GM23248 (cell line): Measurements from ENCODE around the gene ARRB1. TPM values are rescaled to one million over a fixed set of nuclear protein-coding genes. Genes with fewer than 3 reads are reported as not detected.
A peak's percentile ranks its signal among the peaks of the same experiment; 100 is the strongest.

Source experiments
- DNase-seq: peaks from one replicate; pipeline ENCODE4 v3.0.0-alpha.2; 2015
- H2AFZ ChIP-seq: fragments of 200-600 bp; sonication (generic); 2 replicates; pipeline ENCODE4 v1.6.1; 2016; ENCODE audit warnings: antibody characterized with exemption
- H3F3A ChIP-seq: fragments of 200-600 bp; sonication (generic); 2 replicates; pipeline ENCODE4 v1.6.1; 2016; ENCODE audit warnings: mild to moderate bottlenecking, antibody characterized with exemption, mixed run types; ENCODE audit not compliant: insufficient read depth
- H3K27ac ChIP-seq: fragments of 200-600 bp; sonication (generic); 2 replicates; pipeline ENCODE4 v1.5.1; 2016; ENCODE audit warnings: mild to moderate bottlenecking
- H3K27me3 ChIP-seq: fragments of 200-600 bp; sonication (generic); replicated peaks from 2 replicates; pipeline ENCODE4 v1.6.1; 2016; ENCODE audit warnings: mild to moderate bottlenecking; ENCODE audit not compliant: insufficient read depth
- H3K36me3 ChIP-seq: fragments of 200-600 bp; sonication (generic); 2 replicates; pipeline ENCODE4 v1.6.1; 2016; ENCODE audit warnings: low read depth, mild to moderate bottlenecking
- H3K4me1 ChIP-seq: fragments of 200-600 bp; sonication (generic); 2 replicates; pipeline ENCODE4 v1.6.1; 2016; ENCODE audit warnings: mild to moderate bottlenecking; ENCODE audit not compliant: insufficient read depth
- H3K4me2 ChIP-seq: fragments of 200-600 bp; sonication (generic); one replicate; pipeline ENCODE4 v1.6.1; 2016; ENCODE audit warnings: mild to moderate bottlenecking; ENCODE audit not compliant: unreplicated experiment
- H3K4me3 ChIP-seq: fragments of 200-600 bp; sonication (generic); 2 replicates; pipeline ENCODE4 v1.5.1; 2016; ENCODE audit warnings: mild to moderate bottlenecking
- H3K79me2 ChIP-seq: fragments of 200-600 bp; sonication (generic); 2 replicates; pipeline ENCODE4 v1.6.1; 2016; ENCODE audit warnings: mild to moderate bottlenecking; ENCODE audit not compliant: insufficient read depth
- H3K9ac ChIP-seq: fragments of 200-600 bp; sonication (generic); 2 replicates; pipeline ENCODE4 v1.6.1; 2016; ENCODE audit warnings: mild to moderate bottlenecking
- H3K9me2 ChIP-seq: fragments of 200-600 bp; sonication (generic); 2 replicates; pipeline ENCODE4 v1.6.1; 2016; ENCODE audit warnings: mixed run types, mild to moderate bottlenecking, moderate library complexity; ENCODE audit not compliant: insufficient read depth
- H3K9me3 ChIP-seq: fragments of 200-600 bp; sonication (generic); one replicate; pipeline ENCODE4 v1.6.1; 2017; ENCODE audit warnings: low read depth
- H4K20me1 ChIP-seq: fragments of 200-600 bp; sonication (generic); 2 replicates; pipeline ENCODE4 v1.6.0; 2016; ENCODE audit not compliant: insufficient read depth
- EZH2 ChIP-seq: fragments of 200-600 bp; sonication (generic); IDR thresholded peaks from 2 replicates; pipeline ENCODE4 v1.6.1; 2018; ENCODE audit warnings: antibody characterized with exemption, mild to moderate bottlenecking; ENCODE audit not compliant: insufficient read depth, poor library complexity, severe bottlenecking
- EZH2phosphoT487 ChIP-seq: fragments of 200-600 bp; sonication (generic); IDR thresholded peaks from 2 replicates; pipeline ENCODE4 v1.6.1; 2018; ENCODE audit warnings: antibody characterized with exemption, moderate library complexity, mild to moderate bottlenecking, low read depth; ENCODE audit not compliant: insufficient read depth
- WGBS, 2 experiments: methylation state at CpG; one replicate each; pipeline ENCODE4 v1.1.6; 2015 to 2017; ENCODE audit warnings: low lambda C conversion rate in 2 of 2, low coverage in 1 of 2; ENCODE audit errors: missing lambda C conversion rate in 2 of 2; 5-methylcytosine and 5-hydroxymethylcytosine counted together
- in situ Hi-C: fragments of 300-500 bp; cut with MboI; formaldehyde crosslinking; loops from 2 replicates; pipeline ENCODE4 v1.15.0; 2020
- polyA plus RNA-seq: library from polyadenylated mRNA; unstranded; fragments of >200 nt; fragmentation: Nextera tagmentation; extraction: Ambion mirVana; gene quantifications from 2 replicates; pipeline ENCODE4 v1.2.1, GENCODE V29; 2016
- total RNA-seq: library from RNA; depleted of rRNA; stranded (reverse); fragments of >200 nt; shearing (Covaris generic); gene quantifications from 2 replicates; pipeline ENCODE4 v1.2.3, GENCODE V29; 2014

Gene ARRB1
- total and polyA plus RNA-seq, 2 experiments from 2014 or later = 2.0 to 3.1 TPM

- H3K79me2 ChIP-seq = no peaks in the 10 kb centered on the region
- peak overlapping the region; percentile 40 for H3K9ac ChIP-seq
Measured at GRCh38 chr11:75313513-75314272, 37.8 kb downstream of the ARRB1 start.

GRCh38 chr11:75312346-75312745 lies 39.1 kb downstream of the ARRB1 start:
- in situ Hi-C loops = no loop called here
- Histone ChIP-seq H3K27ac (0 out of 2 replicates have a peak overlapping the region, but pooled peaks have one; percentile 18), H2AFZ (peak overlapping the region; percentile 75), H3K9me2 (no peaks in the 10 kb centered on the region), H3K4me3 (no peak overlapping the region), H3K9ac (no peak overlapping the region; the same call in 1 of the 2 replicates), H3K36me3 (no peaks in the 10 kb centered on the region), H3F3A (peaks cover 3% of the 10 kb centered on the region; the same call in 1 of the 2 replicates), H3K4me1 (peaks cover 10% of the 10 kb centered on the region; the same call in 1 of the 2 replicates), H3K79me2 (no peaks in the 10 kb centered on the region), H3K27me3 (no peaks in the 10 kb centered on the region), H4K20me1 (no peaks in the 10 kb centered on the region), H3K4me2 (no peak overlapping the region), H3K9me3 (no peaks in the 10 kb centered on the region)
- TF ChIP-seq EZH2phosphoT487 (no peak), EZH2 (no peak)
- WGBS, 2 experiments = 98 to 100% methylated on average over 2 of the region's 2 CpGs
- DNase-seq = no peak

More at GRCh38 chr11:75313513-75314272, 37.8 kb downstream of the ARRB1 start:
- Histone ChIP-seq H4K20me1 (no peaks in the 10 kb centered on the region), H3K4me1 (peaks cover 10% of the 10 kb centered on the region; the same call in 1 of the 2 replicates), H3K27me3 (no peaks in the 10 kb centered on the region), H3K36me3 (no peaks in the 10 kb centered on the region), H3F3A (peaks cover 3% of the 10 kb centered on the region; the same call in 1 of the 2 replicates), H2AFZ (peak overlapping the region; percentile 75), H3K4me3 (no peak overlapping the region), H3K9me3 (no peaks in the 10 kb centered on the region), H3K4me2 (no peak overlapping the region), H3K27ac (peak overlapping the region; percentile 52), H3K9me2 (no peaks in the 10 kb centered on the region)
- TF ChIP-seq EZH2phosphoT487 (no peak), EZH2 (no peak)
- 22 to 28% methylated on average over 8 of the region's 8 CpGs for WGBS, 2 experiments
- peak; percentile 85 for DNase-seq
- in situ Hi-C loops = no loop called here

GRCh38 chr11:75311858-75312288 lies 39.6 kb downstream of the ARRB1 start:
- no peaks in the 10 kb centered on the region for H3K27me3 ChIP-seq
- peaks cover 3% of the 10 kb centered on the region; the same call in 1 of the 2 replicates for H3F3A ChIP-seq
- 69 to 72% methylated on average over 13 of the region's 13 CpGs for WGBS, 2 experiments
- H4K20me1 ChIP-seq = no peaks in the 10 kb centered on the region
- no peaks in the 10 kb centered on the region for H3K36me3 ChIP-seq
- 0 out of 2 replicates have a peak overlapping the region, but pooled peaks have one; percentile 18 for H3K27ac ChIP-seq
- no peak for TF ChIP-seq EZH2
- no peak for TF ChIP-seq EZH2phosphoT487
- H3K9ac ChIP-seq = peak overlapping the region; percentile 5; the same call in 1 of the 2 replicates
- H3K9me3 ChIP-seq = no peaks in the 10 kb centered on the region
- H3K4me3 ChIP-seq = no peak overlapping the region
- H3K4me2 ChIP-seq = no peak overlapping the region
- H3K9me2 ChIP-seq = no peaks in the 10 kb centered on the region
- peaks cover 10% of the 10 kb centered on the region; the same call in 1 of the 2 replicates for H3K4me1 ChIP-seq
- peak overlapping the region; percentile 75 for H2AFZ ChIP-seq
- H3K79me2 ChIP-seq = no peaks in the 10 kb centered on the region
- in situ Hi-C loops = no loop called here
- DNase-seq = peak; percentile 68

GRCh38 chr11:75308986-75309385 lies 42.5 kb downstream of the ARRB1 start:
- H3K36me3 ChIP-seq = no peaks in the 10 kb centered on the region
- no peak overlapping the region for H3K4me2 ChIP-seq
- WGBS, 2 experiments = 86 to 100% methylated on average over 3 to 4 of the region's 4 CpGs
- in situ Hi-C loops = no loop called here
- H3K9me3 ChIP-seq = no peaks in the 10 kb centered on the region
- H4K20me1 ChIP-seq = no peaks in the 10 kb centered on the region
- H3K4me3 ChIP-seq = no peak overlapping the region
- H3K4me1 ChIP-seq = peaks cover 10% of the 10 kb centered on the region; the same call in 1 of the 2 replicates
- no peak overlapping the region for H3K9ac ChIP-seq
- no peaks in the 10 kb centered on the region for H3K27me3 ChIP-seq
- peaks cover 2% of the 10 kb centered on the region; the same call in 1 of the 2 replicates for H3F3A ChIP-seq
- H3K79me2 ChIP-seq = no peaks in the 10 kb centered on the region
- H2AFZ ChIP-seq = no peak overlapping the region
- TF ChIP-seq EZH2phosphoT487 (no peak), EZH2 (no peak)
- no peaks in the 10 kb centered on the region for H3K9me2 ChIP-seq
- no peak for DNase-seq
- no peak overlapping the region for H3K27ac ChIP-seq
